A673 (cell line): ENCODE results near the gene TMUB2. TPM values are rescaled to one million over a fixed set of nuclear protein-coding genes. Genes with fewer than 3 reads are reported as not detected.

Experiments used
- BruUV-seq: library from RNA; stranded (reverse); fragments of 400-500 nt; replicated peaks from 2 replicates; lab custom pipeline; 2021; lab: Mats Ljungman, UMichigan
- CTCF ChIA-PET: fragments of 300-600 bp; sonication (Branson Sonifier 250); formaldehyde crosslinking; loops from one replicate; lab custom pipeline; 2022; ENCODE audit warnings: antibody characterized with exemption; lab: Charles Lee
- POLR2A ChIA-PET: fragments of 300-600 bp; sonication (Branson Sonifier 250); formaldehyde crosslinking; loops from one replicate; lab custom pipeline; 2022; ENCODE audit warnings: antibody characterized with exemption; ENCODE audit not compliant: low non-redundant PET; lab: Charles Lee
- DNase-seq: peaks from one replicate; pipeline ENCODE4 v3.0.0-alpha.2; 2015; ENCODE audit warnings: low spot score
- H3K27ac ChIP-seq: fragments of 200-600 bp; sonication (generic); 2 replicates; pipeline ENCODE4 v1.5.1; 2016; ENCODE audit warnings: mixed run types, low read depth, mild to moderate bottlenecking, mixed read lengths, antibody characterized with exemption, low read length; ENCODE audit not compliant: poor library complexity, severe bottlenecking
- H3K27me3 ChIP-seq: fragments of 200-600 bp; sonication (generic); replicated peaks from 2 replicates; pipeline ENCODE4 v1.6.1; 2017; ENCODE audit warnings: mixed run types, low read depth, mild to moderate bottlenecking, mixed read lengths, antibody characterized with exemption, low read length; ENCODE audit not compliant: insufficient read depth, poor library complexity
- H3K36me3 ChIP-seq: fragments of 200-600 bp; sonication (generic); 2 replicates; pipeline ENCODE4 v1.6.1; 2016; ENCODE audit warnings: mixed run types, mild to moderate bottlenecking, mixed read lengths, antibody characterized with exemption, low read length; ENCODE audit not compliant: insufficient read depth, poor library complexity, severe bottlenecking
- H3K4me1 ChIP-seq: fragments of 200-600 bp; sonication (generic); 2 replicates; pipeline ENCODE4 v1.6.1; 2017; ENCODE audit warnings: mixed run types, mild to moderate bottlenecking, mixed read lengths, antibody characterized with exemption, low read length; ENCODE audit not compliant: insufficient read depth, poor library complexity, severe bottlenecking
- H3K4me3 ChIP-seq: fragments of 200-600 bp; sonication (generic); 2 replicates; pipeline ENCODE4 v1.5.1; 2016; ENCODE audit warnings: low read depth, mixed run types, mild to moderate bottlenecking, mixed read lengths, low read length; ENCODE audit not compliant: poor library complexity, severe bottlenecking
- H3K9me3 ChIP-seq: fragments of 200-600 bp; sonication (generic); 2 replicates; pipeline ENCODE4 v1.6.1; 2016; ENCODE audit warnings: mixed run types, low read depth, mild to moderate bottlenecking, mixed read lengths, antibody characterized with exemption, low read length; ENCODE audit not compliant: poor library complexity, severe bottlenecking
- EZH2 ChIP-seq: fragments of 200-600 bp; sonication (generic); IDR thresholded peaks from 2 replicates; pipeline ENCODE4 v1.6.1; 2017; ENCODE audit warnings: borderline replicate concordance, low read depth, mild to moderate bottlenecking, mixed read lengths, antibody characterized with exemption, low read length; ENCODE audit not compliant: poor library complexity, severe bottlenecking
- intact Hi-C: fragments of 100-400 bp; cut with micrococcal nuclease; formaldehyde crosslinking; loops from one replicate; pipeline ENCODE4 v1.10.0; 2022; ENCODE audit not compliant: unreplicated experiment
- total RNA-seq: library from RNA; stranded (reverse); gene quantifications from 2 replicates; pipeline ENCODE4 v1.2.3, GENCODE V29; 2021
- TF ChIP-seq, protein P1 (sequence below): fragments of 300-800, 200-600 bp; sonication (generic); conservative IDR thresholded peaks from 2 replicates; pipeline ENCODE4 v1.5.1; 2017; ENCODE audit warnings: low read depth, mild to moderate bottlenecking, antibody characterized with exemption, low read length, moderate library complexity, mixed read lengths

The TMUB2 gene
- total RNA-seq, 1 experiment from 2014 or later: 13.0 TPM

DNA sequence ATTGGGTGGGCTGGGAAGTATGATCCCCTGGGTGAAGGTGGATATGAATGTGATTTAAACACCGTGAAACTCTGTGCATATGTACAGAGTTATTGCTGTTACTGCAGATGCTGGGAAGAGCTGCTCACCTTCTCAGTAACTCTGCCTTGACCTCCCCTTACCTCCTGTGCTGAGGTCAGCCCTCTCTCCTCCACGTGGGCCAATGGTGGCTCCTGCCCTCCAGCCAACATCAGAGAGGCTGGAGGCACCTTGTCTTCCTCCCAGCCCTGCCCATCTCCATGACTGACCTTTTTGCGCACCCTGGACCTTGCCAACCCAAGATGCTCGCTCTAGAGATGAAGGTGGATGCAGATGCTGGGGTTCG lies 16.7 kb upstream of the TMUB2 start:
- intact Hi-C loops: loop anchor here (5.0 kb wide), 1 partner anchor 228 kb away; the partner anchor contains the start of gene PPY
- ChIA-PET CTCF (no interaction called here), POLR2A (no interaction called here)
- Histone ChIP-seq H3K4me1 (no peaks in the 10 kb centered on the region), H3K4me3 (no peak overlapping the region), H3K27ac (no peak overlapping the region), H3K27me3 (no peaks in the 10 kb centered on the region), H3K36me3 (no peaks in the 10 kb centered on the region), H3K9me3 (no peaks in the 10 kb centered on the region)
- BruUV-seq: no TSS peak
- no peak for DNase-seq
- no peak for TF ChIP-seq EZH2
- TF ChIP-seq, protein P1, sequence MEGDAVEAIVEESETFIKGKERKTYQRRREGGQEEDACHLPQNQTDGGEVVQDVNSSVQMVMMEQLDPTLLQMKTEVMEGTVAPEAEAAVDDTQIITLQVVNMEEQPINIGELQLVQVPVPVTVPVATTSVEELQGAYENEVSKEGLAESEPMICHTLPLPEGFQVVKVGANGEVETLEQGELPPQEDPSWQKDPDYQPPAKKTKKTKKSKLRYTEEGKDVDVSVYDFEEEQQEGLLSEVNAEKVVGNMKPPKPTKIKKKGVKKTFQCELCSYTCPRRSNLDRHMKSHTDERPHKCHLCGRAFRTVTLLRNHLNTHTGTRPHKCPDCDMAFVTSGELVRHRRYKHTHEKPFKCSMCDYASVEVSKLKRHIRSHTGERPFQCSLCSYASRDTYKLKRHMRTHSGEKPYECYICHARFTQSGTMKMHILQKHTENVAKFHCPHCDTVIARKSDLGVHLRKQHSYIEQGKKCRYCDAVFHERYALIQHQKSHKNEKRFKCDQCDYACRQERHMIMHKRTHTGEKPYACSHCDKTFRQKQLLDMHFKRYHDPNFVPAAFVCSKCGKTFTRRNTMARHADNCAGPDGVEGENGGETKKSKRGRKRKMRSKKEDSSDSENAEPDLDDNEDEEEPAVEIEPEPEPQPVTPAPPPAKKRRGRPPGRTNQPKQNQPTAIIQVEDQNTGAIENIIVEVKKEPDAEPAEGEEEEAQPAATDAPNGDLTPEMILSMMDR: no peak

DNA sequence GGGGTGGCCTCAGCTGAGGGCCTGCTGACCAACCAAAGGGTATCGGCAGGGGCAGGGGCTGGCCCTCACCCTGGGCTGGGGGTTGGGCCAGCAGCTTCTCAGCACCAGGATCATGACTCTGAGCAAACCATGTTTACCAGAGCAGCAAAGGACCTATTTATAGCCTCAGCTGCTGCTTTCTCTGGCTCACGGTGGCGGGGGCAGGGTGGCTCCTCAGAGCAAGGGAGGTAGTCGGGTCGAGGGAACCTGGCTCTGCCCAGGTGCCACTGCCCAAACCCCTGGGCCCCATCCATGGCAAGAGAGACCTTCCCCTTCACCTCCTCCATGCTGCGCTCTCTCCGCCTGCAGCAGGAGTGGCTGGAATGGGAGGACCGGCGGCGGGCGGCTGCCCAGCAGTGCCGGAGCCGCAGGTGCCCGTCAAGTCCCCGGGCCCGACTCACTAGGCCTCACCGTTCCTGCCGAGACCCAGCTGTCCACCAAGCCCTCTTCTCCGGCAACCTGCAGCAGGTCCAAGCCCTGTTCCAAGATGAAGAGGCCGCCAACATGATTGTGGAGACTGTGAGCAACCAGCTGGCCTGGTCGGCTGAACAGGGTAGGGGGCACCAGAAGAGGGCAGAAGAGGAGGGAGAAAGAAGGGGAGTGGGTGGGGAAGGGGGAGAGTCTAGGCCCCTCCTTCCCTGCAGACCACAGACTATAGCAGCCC lies 16.1 kb upstream of the TMUB2 start, which contains the start of gene ASB16:
Gene ASB16 (plus strand): TSS at position 206 of the 703 bp plus-strand sequence. CDS start 86 bp downstream, at position 292.
- intact Hi-C loops: loop anchor here (5.0 kb wide), 1 partner anchor 228 kb away; the partner anchor contains the start of gene PPY
- BruUV-seq: no TSS peak
- Histone ChIP-seq H3K27me3 (no peaks in the 10 kb centered on the region), H3K27ac (no peak within 1 kb of the TSS), H3K4me1 (no peaks in the 10 kb centered on the region), H3K36me3 (no peaks in the 10 kb centered on the region), H3K4me3 (no peak within 1 kb of the TSS), H3K9me3 (no peaks in the 10 kb centered on the region)
- no peak for DNase-seq
- TF ChIP-seq, protein P1: no peak
- TF ChIP-seq EZH2: no peak
- ChIA-PET POLR2A (no interaction called here), CTCF (interaction anchor here (0.6 kb wide), 2 partner anchors 1002 to 1487 kb away, joined by 4 to 17 read pairs; no protein-coding TSS in a partner anchor)

DNA sequence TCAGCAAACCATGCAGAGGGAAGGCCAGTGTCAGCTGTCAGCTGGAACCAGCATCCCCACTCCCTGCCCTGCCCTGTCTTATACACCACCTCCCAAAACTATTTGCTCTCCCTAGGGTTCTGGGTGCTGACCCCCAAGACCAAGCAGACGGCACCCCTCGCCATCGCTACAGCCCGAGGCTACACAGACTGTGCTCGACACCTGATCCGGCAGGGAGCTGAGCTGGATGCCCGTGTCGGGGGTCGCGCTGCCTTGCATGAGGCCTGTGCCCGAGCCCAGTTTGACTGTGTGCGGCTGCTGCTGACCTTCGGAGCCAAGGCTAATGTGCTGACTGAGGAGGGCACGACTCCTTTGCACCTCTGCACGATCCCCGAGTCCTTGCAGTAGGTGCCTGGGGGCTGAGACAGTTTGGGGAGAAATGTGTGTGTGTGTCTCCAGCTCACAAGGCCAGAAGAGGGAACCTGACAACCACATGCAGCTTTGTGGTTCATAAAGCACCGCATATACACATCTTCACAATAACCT lies 14.8 kb upstream of the TMUB2 start:
- Histone ChIP-seq H3K9me3 (no peaks in the 10 kb centered on the region), H3K4me1 (no peaks in the 10 kb centered on the region), H3K36me3 (no peaks in the 10 kb centered on the region), H3K27me3 (no peaks in the 10 kb centered on the region), H3K27ac (no peak overlapping the region), H3K4me3 (no peak overlapping the region)
- CTCF ChIA-PET: no interaction called here
- no peak for TF ChIP-seq EZH2
- TF ChIP-seq, protein P1: no peak
- BruUV-seq: no TSS peak
- DNase-seq: no peak
- intact Hi-C loops: loop anchor here (5.0 kb wide), 1 partner anchor 230 kb away; the partner anchor contains the start of gene PPY
- POLR2A ChIA-PET: interaction anchor here (0.5 kb wide), 1 partner anchor 46 kb away, joined by 3 read pairs; no protein-coding TSS in a partner anchor
